ENCODE results near the gene CNR2. TPM values are rescaled to one million over a fixed set of nuclear protein-coding genes. Genes with fewer than 3 reads are reported as not detected.
"Not testable (repeated sequence)": the region's sequence is repeated elsewhere in the genome, so short reads cannot be mapped to it uniquely, and the experiment has no call there.

Gene CNR2
- polyA plus RNA-seq = under 1 TPM; 0.03 to 0.11 (median 0.06) TPM

DNA sequence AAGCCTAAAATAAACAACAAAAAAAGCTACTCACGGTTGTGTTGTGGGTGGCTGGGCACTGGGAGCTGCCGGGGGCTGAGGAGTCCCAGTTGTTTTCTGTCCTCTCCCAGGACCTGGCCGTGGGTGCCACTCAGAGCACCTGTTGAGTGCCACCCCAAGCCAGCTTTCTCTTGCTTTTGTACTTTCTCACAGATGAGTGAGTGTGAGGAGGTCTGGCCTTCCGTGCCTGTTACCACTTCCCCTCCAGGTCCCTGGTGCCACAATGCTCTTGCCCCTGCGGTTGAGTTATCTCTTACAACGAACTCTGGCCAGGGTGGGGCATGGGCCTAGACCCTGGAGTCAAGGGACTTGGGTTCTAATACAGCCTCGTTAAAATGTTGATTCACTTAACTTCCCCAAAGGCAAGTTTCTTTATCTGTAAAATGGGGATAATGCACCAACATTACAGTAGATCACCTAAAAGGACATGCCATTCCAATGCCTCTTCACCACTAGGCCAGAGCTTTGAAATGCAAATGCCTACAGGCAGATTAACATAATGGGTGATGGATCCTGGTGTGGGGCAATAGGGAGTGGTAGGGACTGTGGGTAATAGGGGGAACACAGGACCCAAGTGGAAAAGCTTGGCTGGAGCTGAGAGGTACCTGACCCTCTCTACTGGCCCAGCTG is at the start of gene CNR2:
CNR2 (minus strand) TSS at position 151 of the 669 bp plus-strand sequence. CDS start 37,745 bp downstream, outside the sequence.
- no peak within 1 kb of the TSS for H3K27ac ChIP-seq (ENCODE audit: low read depth, low read length)
- WGBS, 3 donors = 47 to 77% (median 63%) methylated on average over 7 of the region's 7 CpGs

DNA sequence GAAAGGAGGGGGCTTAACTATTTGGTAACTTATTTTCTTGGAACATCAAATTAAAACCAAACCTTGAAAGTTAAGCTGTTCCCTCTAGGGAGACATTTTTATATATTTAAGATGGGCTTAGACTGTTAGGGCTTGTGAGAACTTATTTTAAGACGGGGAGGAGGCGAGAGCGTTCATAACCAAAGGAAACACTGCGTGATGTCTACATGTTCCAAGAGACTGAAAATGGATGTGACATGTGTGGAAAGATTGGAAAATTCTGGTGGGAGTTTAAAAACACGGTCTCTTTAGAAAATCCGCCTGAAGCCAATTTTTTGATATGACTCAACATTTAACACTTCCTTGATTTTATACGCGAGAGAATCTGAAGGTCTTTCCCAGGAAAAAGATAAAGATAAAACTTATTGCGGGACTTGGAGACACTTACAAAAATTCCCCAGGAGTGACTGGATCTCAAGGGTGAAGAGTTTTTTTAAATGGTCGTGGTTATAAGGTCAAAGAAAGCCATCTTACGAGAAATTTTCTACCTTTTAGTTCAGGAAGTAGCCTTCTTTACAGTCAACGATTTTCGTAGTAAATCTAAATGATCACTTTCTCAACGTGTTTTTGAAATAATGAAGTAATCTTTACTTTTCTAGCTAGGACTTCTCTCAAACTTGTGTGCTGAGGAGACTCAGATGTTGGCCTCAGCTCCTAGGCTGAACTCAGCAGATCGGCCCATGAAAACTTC is 47.3 kb upstream of the CNR2 start:
- peak overlapping the region; percentile 26 for H3K27ac ChIP-seq (ENCODE audit: low read depth, low read length)
- 0% methylated on average over 15 of the region's 15 CpGs for whole genome bisulfite sequencing, 3 donors

DNA sequence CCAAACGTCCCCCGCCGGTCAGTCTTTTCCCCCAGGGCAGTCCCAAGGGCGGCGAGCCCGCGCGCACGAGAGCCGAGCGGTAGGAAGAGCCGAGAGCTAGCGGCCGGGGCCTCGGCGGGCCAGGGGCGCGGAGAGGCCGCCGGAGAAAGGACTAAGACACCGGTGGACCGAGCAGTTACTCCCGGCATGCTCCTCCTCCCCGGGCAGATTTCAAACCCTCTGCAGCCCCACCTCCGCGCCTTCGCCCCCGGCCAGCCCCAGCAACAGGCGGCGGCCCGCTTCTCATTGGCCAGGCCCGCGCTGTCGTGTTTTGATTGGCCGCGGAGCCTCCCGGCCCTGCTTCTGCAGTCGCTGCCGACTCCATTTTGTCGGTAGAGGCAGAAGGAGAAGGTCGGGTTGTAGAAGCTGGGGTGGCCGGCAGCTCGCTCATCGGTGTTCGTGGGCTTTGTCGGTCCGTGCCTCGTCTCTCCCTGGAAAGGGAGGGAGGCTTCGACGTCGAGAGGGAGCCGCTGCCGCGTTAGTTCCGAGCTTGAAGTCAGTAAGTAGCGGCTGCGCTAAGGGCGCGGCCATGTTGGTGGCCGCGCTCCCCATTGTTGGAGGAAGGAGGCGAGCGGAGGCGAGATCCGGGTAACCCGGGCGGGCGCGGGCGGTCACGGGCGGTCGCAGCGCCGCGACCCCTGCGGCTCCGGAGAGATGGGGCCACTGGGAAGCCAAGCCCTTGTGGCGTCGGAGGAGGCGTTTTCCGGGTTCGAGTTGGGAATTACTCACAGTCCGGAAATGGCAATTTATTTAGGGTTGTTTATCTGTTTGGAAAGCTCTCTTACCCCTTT is 46.5 kb upstream of the CNR2 start, which contains the start of gene PNRC2:
PNRC2 (plus strand) TSS at position 368 of the 830 bp plus-strand sequence. CDS start 1,630 bp downstream, outside the sequence.
- WGBS, 3 donors = 0 to 1% (median 1%) methylated on average over 77 to 84 of the region's 84 CpGs

GRCh38 chr1:23958810-23959460 is 45.8 kb upstream of the CNR2 start:
- WGBS, 3 donors = 1% methylated on average over 30 of the region's 30 CpGs
- H3K27ac ChIP-seq (ENCODE audit: low read depth, low read length) = peak overlapping the region; percentile 79

More for the DNA sequence above, 46.5 kb upstream of the CNR2 start, which contains the start of gene PNRC2:
- peak within 1 kb of the TSS; percentile 82 for H3K27ac ChIP-seq (ENCODE audit: low read depth, low read length)

GRCh38 chr1:23958040-23958809 is 45.1 kb upstream of the CNR2 start:
- H3K27ac ChIP-seq (ENCODE audit: low read depth, low read length) = not testable (repeated sequence)
- WGBS, 3 donors = 46 to 51% (median 49%) methylated on average over 19 of the region's 19 CpGs

GRCh38 chr1:23957096-23957495 is 43.9 kb upstream of the CNR2 start:
- no peak overlapping the region for H3K27ac ChIP-seq (ENCODE audit: low read depth, low read length)
- 20 to 82% (median 67%) methylated on average over 7 of the region's 7 CpGs for WGBS, 3 donors

GRCh38 chr1:23953020-23953419 is 39.9 kb upstream of the CNR2 start:
- no peak overlapping the region for H3K27ac ChIP-seq (ENCODE audit: low read depth, low read length)
- WGBS, 3 donors = 54 to 89% (median 83%) methylated on average over 3 of the region's 3 CpGs

- H3K27ac ChIP-seq (ENCODE audit: low read depth, low read length) = no peak overlapping the region
Measured at GRCh38 chr1:23947366-23947765, 34.2 kb upstream of the CNR2 start.

GRCh38 chr1:23936481-23937176 is 23.5 kb upstream of the CNR2 start:
- 56 to 69% (median 59%) methylated on average over 6 of the region's 6 CpGs for WGBS, 3 donors

DNA sequence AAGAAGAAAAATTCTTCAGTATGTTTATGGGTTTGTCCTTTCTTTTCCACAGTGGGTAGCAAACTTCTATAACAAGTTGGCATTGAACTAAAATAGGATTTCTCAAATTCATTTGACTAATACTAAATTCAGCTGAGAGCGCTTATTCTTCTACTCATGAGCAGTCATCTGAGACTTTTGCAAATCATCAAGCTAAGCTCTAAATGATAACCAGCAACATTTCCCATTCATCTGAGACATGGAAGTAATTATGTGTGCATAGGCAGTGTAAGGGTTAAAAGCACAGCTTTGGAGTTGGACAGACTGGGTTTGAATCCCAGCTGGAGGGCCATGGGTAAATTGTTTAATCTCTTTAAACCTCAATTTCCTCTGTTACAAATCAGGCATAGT is 18.3 kb upstream of the CNR2 start:
- 89 to 100% (median 97%) methylated on average over 1 of the region's 1 CpG for WGBS, 3 donors
- H3K27ac ChIP-seq (ENCODE audit: low read depth, low read length) = no peak overlapping the region

More at GRCh38 chr1:23936481-23937176, 23.5 kb upstream of the CNR2 start:
- H3K27ac ChIP-seq (ENCODE audit: low read depth, low read length) = no peak overlapping the region

- WGBS, 3 donors = 47 to 69% (median 52%) methylated on average over 11 of the region's 11 CpGs
- H3K27ac ChIP-seq (ENCODE audit: low read depth, low read length) = no peak overlapping the region
Measured at GRCh38 chr1:23930861-23931490, 17.8 kb upstream of the CNR2 start.

DNA sequence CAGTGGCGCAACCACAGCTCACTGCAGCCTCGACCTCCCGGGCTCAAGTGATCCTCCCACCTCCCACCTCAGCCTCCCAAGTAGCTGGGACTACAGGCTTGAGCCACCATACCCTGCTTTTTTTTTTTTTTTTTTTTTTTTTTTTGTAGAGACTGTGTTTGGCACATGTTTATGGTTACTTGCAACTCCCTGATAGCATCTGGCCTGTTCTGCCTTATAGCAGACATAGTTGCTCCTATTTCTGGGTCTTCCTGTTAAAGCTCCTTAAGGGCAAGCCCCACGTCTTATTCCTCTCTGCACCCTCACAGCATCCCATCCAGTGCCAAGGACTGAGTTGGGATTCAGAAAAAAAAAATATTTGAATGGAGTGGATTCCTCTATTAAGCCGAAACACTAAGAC is 17.1 kb upstream of the CNR2 start:
- WGBS, 3 donors = 83 to 86% (median 85%) methylated on average over 5 of the region's 5 CpGs
- no peak overlapping the region for H3K27ac ChIP-seq (ENCODE audit: low read depth, low read length)

DNA sequence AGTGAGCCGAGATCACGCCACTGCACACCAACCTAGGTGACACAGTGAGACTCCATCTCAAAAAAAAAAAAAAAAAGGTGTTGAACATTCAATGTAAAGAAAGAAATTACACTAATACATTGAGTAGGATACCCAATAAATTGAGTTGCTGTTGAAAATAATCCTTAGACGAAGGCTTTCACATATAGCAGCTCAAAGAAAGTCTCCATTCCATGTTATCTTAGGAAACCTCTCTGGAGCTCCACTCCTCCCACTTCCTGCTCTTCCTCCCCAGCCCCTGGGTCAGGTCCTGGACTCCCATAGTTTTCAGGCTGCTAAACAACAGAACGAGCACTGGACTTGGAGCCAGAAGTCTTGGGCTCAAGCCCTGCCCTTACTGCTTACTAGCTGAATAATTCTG is 15.6 kb upstream of the CNR2 start:
- H3K27ac ChIP-seq (ENCODE audit: low read depth, low read length) = no peak overlapping the region
- 80 to 85% (median 84%) methylated on average over 4 of the region's 4 CpGs for WGBS, 3 donors

DNA sequence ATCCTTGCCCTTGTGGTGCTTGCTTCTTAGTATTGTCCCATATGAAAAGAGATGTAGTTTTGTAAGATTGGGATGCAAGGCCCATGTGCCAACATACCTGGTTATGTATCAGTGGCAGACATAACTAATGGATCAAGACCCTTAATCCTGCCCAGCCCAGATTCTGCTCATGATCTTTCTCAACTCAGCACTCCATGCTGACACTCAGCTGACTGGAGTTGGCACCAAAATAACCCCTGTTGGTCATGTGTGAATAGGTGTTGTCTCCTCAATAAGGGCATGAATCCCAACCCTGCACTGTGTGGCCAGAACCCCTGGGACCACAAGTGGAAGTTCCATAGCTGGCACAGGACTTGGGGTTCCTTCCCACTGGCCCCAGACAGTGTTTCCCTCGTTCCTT is 13.9 kb upstream of the CNR2 start:
- WGBS, 3 donors = 69 to 70% (median 70%) methylated on average over 1 of the region's 1 CpG
- H3K27ac ChIP-seq (ENCODE audit: low read depth, low read length) = no peak overlapping the region

GRCh38 chr1:23925279-23925678 is 12.1 kb upstream of the CNR2 start:
- 81 to 93% (median 87%) methylated on average over 3 of the region's 3 CpGs for WGBS, 3 donors
- no peak overlapping the region for H3K27ac ChIP-seq (ENCODE audit: low read depth, low read length)

- H3K27ac ChIP-seq (ENCODE audit: low read depth, low read length) = no peak overlapping the region
- WGBS, 3 donors = 92 to 95% (median 95%) methylated on average over 11 of the region's 11 CpGs
Measured at GRCh38 chr1:23924601-23925000, 11.4 kb upstream of the CNR2 start.
